Measurements from ENCODE around the gene DVL2. TPM values are rescaled to one million over a fixed set of nuclear protein-coding genes. Genes with fewer than 3 reads are reported as not detected.

Gene DVL2
- total and polyA plus RNA-seq, 2 of the 13 experiments (the other 11 are each of a cell fraction or from before 2014, with no cell fraction given): 5.7 to 38.2 TPM

- TF ChIP-seq ZBTB46 (CRISPR knock-in tag; IDR thresholded peaks at IDR 0.05; ENCODE audit: borderline replicate concordance) (no peak), ZNF501 (CRISPR knock-in tag; IDR thresholded peaks at IDR 0.05) (peak; percentile 87; the same call in 1 of the 2 replicates), ZNF30 (CRISPR knock-in tag; IDR thresholded peaks at IDR 0.05) (no peak), CBX2 (IDR thresholded peaks at IDR 0.05; ENCODE audit: low read depth, low read length) (no peak), CBX2 (CRISPR knock-in tag; IDR thresholded peaks at IDR 0.05; ENCODE audit: low read depth) (no peak), ZNF598 (CRISPR knock-in tag; IDR thresholded peaks at IDR 0.05; ENCODE audit: borderline replicate concordance) (no peak), ZNF737 (CRISPR knock-in tag; IDR thresholded peaks at IDR 0.05; ENCODE audit: borderline replicate concordance) (no peak), SP1 (IDR thresholded peaks at IDR 0.05) (no peak), SP1 (CRISPR knock-in tag; IDR thresholded peaks at IDR 0.05) (0 out of 2 replicates have a peak, but pooled peaks have one; percentile 21), ZNF710 (CRISPR knock-in tag; IDR thresholded peaks at IDR 0.05; ENCODE audit: borderline replicate concordance) (peak; percentile 88; the same call in 1 of the 2 replicates), HNRNPK (IDR thresholded peaks at IDR 0.05; ENCODE audit: low read depth, low read length, poor library complexity, severe bottlenecking) (peak; percentile 97), TFDP1 (CRISPR knock-in tag; IDR thresholded peaks at IDR 0.05; ENCODE audit: borderline replicate concordance) (no peak), ZNF275 (CRISPR knock-in tag; IDR thresholded peaks at IDR 0.05; ENCODE audit: borderline replicate concordance) (0 out of 2 replicates have a peak, but pooled peaks have one; percentile 38), ETV5 (CRISPR knock-in tag; IDR thresholded peaks at IDR 0.05; ENCODE audit: borderline replicate concordance) (peak; percentile 82), TRIM22 (IDR thresholded peaks at IDR 0.05) (no peak), THAP9 (CRISPR knock-in tag; IDR thresholded peaks at IDR 0.05; ENCODE audit: borderline replicate concordance) (peak; percentile 96), TBL1XR1 (IDR thresholded peaks at IDR 0.05; ENCODE audit: borderline replicate concordance, low read length, partially characterized antibody) (peak; percentile 58)
Observed at GRCh38 chr17:7239091-7240027, 5.0 kb upstream of the DVL2 start, which contains the start of gene PHF23 (continued).

Data from HepG2 (cell line).